Measurements from ENCODE around the gene GMCL1.

GMCL1 gene

GRCh38 chr2:69837533-69837932, 8.1 kb downstream of the GMCL1 start:
- Histone ChIP-seq H3K9me3 (ENCODE audit: insufficient read depth, low read length) (no peaks in the 10 kb centered on the region), H3K9ac (ENCODE audit: insufficient read length, low read depth) (no peak overlapping the region), H3K27me3 (ENCODE audit: insufficient read depth, insufficient read length) (no peaks in the 10 kb centered on the region), H3K36me3 (ENCODE audit: insufficient read depth, insufficient read length, low read length) (peaks cover 21% of the 10 kb centered on the region), H3K4me3 (ENCODE audit: insufficient read length, low read depth) (no peak overlapping the region), H3K4me1 (ENCODE audit: insufficient read depth, insufficient read length) (no peaks in the 10 kb centered on the region)
- DNase-seq (ENCODE audit: low read depth, low spot score), result no peak
- TF ChIP-seq ZNF274 (IDR thresholded peaks at IDR 0.05; ENCODE audit: low read depth, low read length) (no peak), SUZ12 (IDR thresholded peaks at IDR 0.05; ENCODE audit: extremely low read depth, insufficient read depth, insufficient read length) (no peak), YY1 (IDR thresholded peaks at IDR 0.05; ENCODE audit: insufficient read depth, insufficient read length) (no peak)

- no peaks in the 10 kb centered on the region for H3K9me3 ChIP-seq (ENCODE audit: insufficient read depth, low read length)
- H3K27me3 ChIP-seq (ENCODE audit: insufficient read depth, insufficient read length), result no peaks in the 10 kb centered on the region
- H3K4me3 ChIP-seq (ENCODE audit: insufficient read length, low read depth), result no peak overlapping the region
- TF ChIP-seq ZNF274 (IDR thresholded peaks at IDR 0.05; ENCODE audit: low read depth, low read length), result no peak
- H3K9ac ChIP-seq (ENCODE audit: insufficient read length, low read depth), result no peak overlapping the region
- DNase-seq (ENCODE audit: low read depth, low spot score), result no peak
- peaks cover 34% of the 10 kb centered on the region for H3K36me3 ChIP-seq (ENCODE audit: insufficient read depth, insufficient read length, low read length)
- no peaks in the 10 kb centered on the region for H3K4me1 ChIP-seq (ENCODE audit: insufficient read depth, insufficient read length)
Observed at GRCh38 chr2:69843993-69844392, 14.5 kb downstream of the GMCL1 start.

- no peaks in the 10 kb centered on the region for H3K9me3 ChIP-seq (ENCODE audit: insufficient read depth, low read length)
- no peak for DNase-seq (ENCODE audit: low read depth, low spot score)
- no peaks in the 10 kb centered on the region for H3K27me3 ChIP-seq (ENCODE audit: insufficient read depth, insufficient read length)
- peaks cover 37% of the 10 kb centered on the region for H3K36me3 ChIP-seq (ENCODE audit: insufficient read depth, insufficient read length, low read length)
- H3K4me1 ChIP-seq (ENCODE audit: insufficient read depth, insufficient read length), result no peaks in the 10 kb centered on the region
- TF ChIP-seq SUZ12 (IDR thresholded peaks at IDR 0.05; ENCODE audit: extremely low read depth, insufficient read depth, insufficient read length), result no peak
- no peak for TF ChIP-seq ZNF274 (IDR thresholded peaks at IDR 0.05; ENCODE audit: low read depth, low read length)
- no peak for TF ChIP-seq YY1 (IDR thresholded peaks at IDR 0.05; ENCODE audit: insufficient read depth, insufficient read length)
- H3K4me3 ChIP-seq (ENCODE audit: insufficient read length, low read depth), result no peak overlapping the region
- no peak overlapping the region for H3K9ac ChIP-seq (ENCODE audit: insufficient read length, low read depth)
Observed at GRCh38 chr2:69844560-69844959, 15.1 kb downstream of the GMCL1 start.

- Histone ChIP-seq H3K36me3 (ENCODE audit: insufficient read depth, insufficient read length, low read length) (peaks cover 38% of the 10 kb centered on the region), H3K4me3 (ENCODE audit: insufficient read length, low read depth) (no peak overlapping the region), H3K4me1 (ENCODE audit: insufficient read depth, insufficient read length) (no peaks in the 10 kb centered on the region), H3K27me3 (ENCODE audit: insufficient read depth, insufficient read length) (no peaks in the 10 kb centered on the region), H3K9me3 (ENCODE audit: insufficient read depth, low read length) (no peaks in the 10 kb centered on the region), H3K9ac (ENCODE audit: insufficient read length, low read depth) (no peak overlapping the region)
- TF ChIP-seq YY1 (IDR thresholded peaks at IDR 0.05; ENCODE audit: insufficient read depth, insufficient read length), result no peak
- TF ChIP-seq SUZ12 (IDR thresholded peaks at IDR 0.05; ENCODE audit: extremely low read depth, insufficient read depth, insufficient read length), result no peak
- no peak for TF ChIP-seq ZNF274 (IDR thresholded peaks at IDR 0.05; ENCODE audit: low read depth, low read length)
- DNase-seq (ENCODE audit: low read depth, low spot score), result no peak
Observed at GRCh38 chr2:69846182-69847067, 17.0 kb downstream of the GMCL1 start.

- Histone ChIP-seq H3K36me3 (ENCODE audit: insufficient read depth, insufficient read length, low read length) (peaks cover 35% of the 10 kb centered on the region), H3K27me3 (ENCODE audit: insufficient read depth, insufficient read length) (no peaks in the 10 kb centered on the region), H3K9ac (ENCODE audit: insufficient read length, low read depth) (no peak overlapping the region), H3K4me3 (ENCODE audit: insufficient read length, low read depth) (no peak overlapping the region), H3K4me1 (ENCODE audit: insufficient read depth, insufficient read length) (no peaks in the 10 kb centered on the region), H3K9me3 (ENCODE audit: insufficient read depth, low read length) (no peaks in the 10 kb centered on the region)
- TF ChIP-seq SUZ12 (IDR thresholded peaks at IDR 0.05; ENCODE audit: extremely low read depth, insufficient read depth, insufficient read length) (no peak), YY1 (IDR thresholded peaks at IDR 0.05; ENCODE audit: insufficient read depth, insufficient read length) (no peak), ZNF274 (IDR thresholded peaks at IDR 0.05; ENCODE audit: low read depth, low read length) (no peak)
- no peak for DNase-seq (ENCODE audit: low read depth, low spot score)
Observed at GRCh38 chr2:69847068-69847828, 17.8 kb downstream of the GMCL1 start.

DNA sequence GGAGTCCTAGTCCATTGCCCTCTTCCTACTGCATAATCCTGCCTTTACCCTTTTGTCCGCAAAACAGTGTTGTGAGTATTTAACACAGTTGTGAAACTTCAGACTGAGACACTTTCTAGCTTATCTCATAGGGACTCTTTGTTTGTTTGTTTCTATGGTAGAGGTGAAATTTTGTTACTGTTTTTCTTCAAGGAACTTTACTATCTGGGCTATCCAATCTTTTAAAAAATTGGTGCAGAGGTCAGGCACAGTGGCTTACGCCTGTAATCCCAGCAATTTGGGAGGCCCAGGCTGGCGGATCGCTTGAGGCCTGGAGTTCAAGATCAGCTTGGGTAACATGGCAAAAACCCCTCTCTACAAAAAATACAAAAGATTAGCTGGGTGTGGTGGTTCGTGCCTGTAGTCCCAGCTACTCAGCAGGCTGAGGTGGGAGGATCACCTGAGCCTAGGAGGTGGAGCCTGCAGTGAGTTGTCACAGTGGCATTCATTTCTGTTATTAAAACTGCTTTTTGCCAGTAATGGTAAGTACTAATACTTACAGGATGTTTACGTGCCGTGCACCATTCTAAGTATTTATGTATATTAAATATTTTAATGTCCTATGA, 18.8 kb downstream of the GMCL1 start:
- no peak for DNase-seq (ENCODE audit: low read depth, low spot score)
- H3K4me3 ChIP-seq (ENCODE audit: insufficient read length, low read depth), result no peak overlapping the region
- TF ChIP-seq ZNF274 (IDR thresholded peaks at IDR 0.05; ENCODE audit: low read depth, low read length), result no peak
- TF ChIP-seq SUZ12 (IDR thresholded peaks at IDR 0.05; ENCODE audit: extremely low read depth, insufficient read depth, insufficient read length), result no peak
- no peak for TF ChIP-seq YY1 (IDR thresholded peaks at IDR 0.05; ENCODE audit: insufficient read depth, insufficient read length)
- H3K36me3 ChIP-seq (ENCODE audit: insufficient read depth, insufficient read length, low read length), result peaks cover 34% of the 10 kb centered on the region
- H3K4me1 ChIP-seq (ENCODE audit: insufficient read depth, insufficient read length), result no peaks in the 10 kb centered on the region
- H3K9me3 ChIP-seq (ENCODE audit: insufficient read depth, low read length), result no peaks in the 10 kb centered on the region
- no peak overlapping the region for H3K9ac ChIP-seq (ENCODE audit: insufficient read length, low read depth)
- H3K27me3 ChIP-seq (ENCODE audit: insufficient read depth, insufficient read length), result no peaks in the 10 kb centered on the region

GRCh38 chr2:69858261-69858660, 28.8 kb downstream of the GMCL1 start:
- DNase-seq (ENCODE audit: low read depth, low spot score), result no peak
- H3K27me3 ChIP-seq (ENCODE audit: insufficient read depth, insufficient read length), result no peaks in the 10 kb centered on the region

More at GRCh38 chr2:69858261-69858660, 28.8 kb downstream of the GMCL1 start:
- H3K4me1 ChIP-seq (ENCODE audit: insufficient read depth, insufficient read length), result no peaks in the 10 kb centered on the region
- peaks cover 4% of the 10 kb centered on the region for H3K36me3 ChIP-seq (ENCODE audit: insufficient read depth, insufficient read length, low read length)
- H3K9me3 ChIP-seq (ENCODE audit: insufficient read depth, low read length), result no peaks in the 10 kb centered on the region
- TF ChIP-seq SUZ12 (IDR thresholded peaks at IDR 0.05; ENCODE audit: extremely low read depth, insufficient read depth, insufficient read length), result no peak
- TF ChIP-seq ZNF274 (IDR thresholded peaks at IDR 0.05; ENCODE audit: low read depth, low read length), result no peak
- no peak for TF ChIP-seq YY1 (IDR thresholded peaks at IDR 0.05; ENCODE audit: insufficient read depth, insufficient read length)
- no peak overlapping the region for H3K9ac ChIP-seq (ENCODE audit: insufficient read length, low read depth)
- H3K4me3 ChIP-seq (ENCODE audit: insufficient read length, low read depth), result no peak overlapping the region

Measured in NT2/D1 (cell line).